Measurements from ENCODE around the gene COX19.

DNA sequence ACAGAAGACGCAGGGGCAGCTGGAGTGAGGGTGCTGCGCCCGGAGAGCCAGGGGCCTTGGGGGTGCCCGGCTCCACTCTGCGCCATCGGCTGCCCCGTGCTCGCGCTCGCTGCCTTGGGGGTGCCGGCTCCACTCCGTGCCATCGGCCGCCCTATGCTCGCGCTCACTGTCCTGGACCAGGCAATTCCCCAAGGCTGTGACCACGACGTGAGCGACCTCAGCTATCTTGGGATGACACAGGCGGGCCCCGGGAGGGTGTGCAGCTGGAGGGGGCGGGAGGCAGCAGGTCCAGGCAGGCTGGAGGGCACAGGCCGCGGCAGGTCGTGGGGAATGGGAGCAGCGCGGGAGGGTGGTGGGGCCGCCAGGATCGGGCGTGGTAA lies 37.4 kb upstream of the COX19 start:
- TF ChIP-seq, protein P1, sequence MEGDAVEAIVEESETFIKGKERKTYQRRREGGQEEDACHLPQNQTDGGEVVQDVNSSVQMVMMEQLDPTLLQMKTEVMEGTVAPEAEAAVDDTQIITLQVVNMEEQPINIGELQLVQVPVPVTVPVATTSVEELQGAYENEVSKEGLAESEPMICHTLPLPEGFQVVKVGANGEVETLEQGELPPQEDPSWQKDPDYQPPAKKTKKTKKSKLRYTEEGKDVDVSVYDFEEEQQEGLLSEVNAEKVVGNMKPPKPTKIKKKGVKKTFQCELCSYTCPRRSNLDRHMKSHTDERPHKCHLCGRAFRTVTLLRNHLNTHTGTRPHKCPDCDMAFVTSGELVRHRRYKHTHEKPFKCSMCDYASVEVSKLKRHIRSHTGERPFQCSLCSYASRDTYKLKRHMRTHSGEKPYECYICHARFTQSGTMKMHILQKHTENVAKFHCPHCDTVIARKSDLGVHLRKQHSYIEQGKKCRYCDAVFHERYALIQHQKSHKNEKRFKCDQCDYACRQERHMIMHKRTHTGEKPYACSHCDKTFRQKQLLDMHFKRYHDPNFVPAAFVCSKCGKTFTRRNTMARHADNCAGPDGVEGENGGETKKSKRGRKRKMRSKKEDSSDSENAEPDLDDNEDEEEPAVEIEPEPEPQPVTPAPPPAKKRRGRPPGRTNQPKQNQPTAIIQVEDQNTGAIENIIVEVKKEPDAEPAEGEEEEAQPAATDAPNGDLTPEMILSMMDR (IDR thresholded peaks at IDR 0.05) = no peak
- TF ChIP-seq POLR2AphosphoS5 (IDR thresholded peaks at IDR 0.05) = no peak
